ENCODE measurements around the gene CH25H.

GRCh38 chr10:89184638-89185037 is 22.5 kb downstream of the CH25H start:
- TF ChIP-seq CTCF (IDR thresholded peaks at IDR 0.05) = no peak
- TF ChIP-seq POLR2AphosphoS5 (IDR thresholded peaks at IDR 0.05) = no peak
